T47D (cell line): ENCODE results near the gene ANAPC1.
"Not testable (repeated sequence)": the region's sequence is repeated elsewhere in the genome, so short reads cannot be mapped to it uniquely, and the experiment has no call there.

Experiments used
- DNase-seq, 2 experiments: peaks; one replicate each; pipeline versions ENCODE4 v3.0.0 to v3.0.0-alpha.2; 2011 to 2012; ENCODE audit warnings: low read depth in 1 of 2, low spot score in 1 of 2
- in situ Hi-C: cut with HindIII; loops from 2 replicates; pipeline ENCODE4 v1.10.0; 2016; ENCODE audit warnings: low sequenced_read_pairs, low pct_unique_long_range_greater_than_20kb

Gene ANAPC1

DNA sequence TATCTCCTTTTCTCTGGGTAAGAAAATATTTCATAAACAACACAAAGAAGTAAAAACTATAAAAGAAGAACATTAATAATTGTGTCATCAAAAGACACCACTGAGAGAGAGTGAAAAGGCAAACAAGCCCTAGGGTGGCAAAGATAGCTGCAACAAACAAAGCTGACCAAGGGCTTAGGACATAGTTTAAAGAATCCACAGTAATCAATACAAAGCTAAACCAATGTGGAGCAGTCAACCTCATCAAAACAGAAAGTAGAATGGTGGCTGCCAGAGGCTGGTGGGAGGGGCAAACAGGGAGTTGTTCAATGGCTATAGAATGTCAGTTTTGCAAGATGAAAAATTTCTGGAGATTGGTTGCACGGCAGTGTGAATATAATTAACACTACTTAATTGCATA lies 93.4 kb downstream of the ANAPC1 start:
- in situ Hi-C loops, DNase-seq: not testable (repeated sequence)

DNA sequence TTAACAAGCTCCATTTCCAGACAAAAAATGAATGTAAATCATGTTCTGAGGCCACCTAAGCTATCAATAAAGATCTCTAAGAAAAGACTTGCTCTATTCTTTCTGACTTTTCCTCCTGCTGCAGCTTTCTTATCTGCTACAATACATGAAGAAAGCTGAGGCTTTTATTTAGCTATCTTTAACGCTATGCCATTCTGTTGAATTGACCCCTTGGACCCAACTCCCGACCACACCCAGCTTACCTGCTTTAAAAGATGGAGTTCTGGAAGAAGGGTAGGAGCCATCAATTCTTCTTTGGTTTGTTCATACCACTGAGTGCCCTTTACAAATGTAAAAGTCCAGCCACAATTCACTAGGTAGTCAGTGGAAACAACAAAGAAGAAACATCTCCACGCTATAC lies 99.9 kb downstream of the ANAPC1 start:
- DNase-seq, in situ Hi-C loops: not testable (repeated sequence)

DNA sequence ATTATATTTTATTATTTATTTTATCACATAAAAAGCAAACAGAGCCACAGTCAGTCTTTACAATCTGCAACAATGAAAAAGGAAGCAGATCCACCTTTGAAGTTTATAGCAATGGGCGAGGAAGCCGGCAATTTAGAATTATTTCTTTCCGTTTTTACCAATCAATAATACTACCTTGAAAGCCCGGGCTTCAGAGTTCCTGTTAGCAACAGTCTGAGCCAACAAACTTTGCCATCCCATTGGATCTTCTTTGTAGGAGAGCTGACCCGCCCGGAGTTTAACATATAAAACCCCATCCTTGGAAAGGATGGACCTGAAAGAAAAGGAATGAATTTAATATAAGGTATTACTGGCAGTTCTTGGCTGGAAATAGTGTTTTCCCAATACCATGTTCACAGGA lies 101.8 kb downstream of the ANAPC1 start:
- in situ Hi-C loops, DNase-seq: not testable (repeated sequence)

DNA sequence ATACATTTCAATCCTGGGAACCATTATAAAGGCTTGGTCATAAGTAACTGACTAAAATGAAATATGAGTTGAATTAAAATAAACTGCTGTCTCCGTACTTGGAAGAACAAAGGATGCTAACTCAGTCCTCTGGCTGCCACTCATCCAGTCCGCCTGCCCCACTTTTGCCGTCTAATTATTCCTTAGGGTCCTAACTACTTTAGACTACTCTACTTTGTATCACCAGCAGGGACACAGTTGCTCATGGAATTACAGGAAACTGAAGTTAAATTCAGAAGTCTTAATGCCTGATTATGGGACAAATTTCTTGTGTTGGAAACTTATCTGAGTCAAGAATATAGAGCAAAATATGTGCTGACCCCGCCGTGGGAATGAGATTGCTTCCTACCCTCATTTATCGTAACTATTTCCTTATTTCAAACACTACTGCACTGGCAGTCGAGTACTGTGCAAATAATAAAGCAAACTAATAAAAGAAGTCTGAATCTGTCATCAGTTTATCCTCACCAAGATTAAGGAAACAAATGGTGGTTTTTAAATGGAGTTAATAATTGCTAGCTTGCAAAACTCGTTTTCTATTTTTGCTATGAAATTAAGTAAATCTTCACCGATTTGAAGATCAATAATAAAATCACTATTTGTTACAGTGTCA lies 102.4 kb downstream of the ANAPC1 start:
- in situ Hi-C loops, DNase-seq: not testable (repeated sequence)

DNA sequence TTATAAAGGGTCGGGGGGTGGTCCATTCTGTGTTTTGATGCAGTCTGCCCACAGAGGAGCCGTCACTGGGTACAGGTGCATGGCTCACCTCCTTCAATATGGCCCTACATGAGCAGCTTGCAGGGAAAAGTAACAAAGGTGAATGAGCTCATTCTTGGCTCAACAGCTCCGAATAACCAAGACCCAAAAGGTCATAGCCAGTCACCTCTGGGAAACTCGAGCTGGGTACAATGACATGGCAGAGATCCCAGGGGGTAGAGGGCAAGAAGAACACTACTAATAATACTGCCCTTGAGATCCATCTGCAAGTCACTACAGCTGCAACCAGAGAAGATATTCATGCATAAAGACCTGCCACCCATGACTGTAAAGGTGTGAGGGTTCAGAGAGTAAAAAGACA lies 106.8 kb downstream of the ANAPC1 start:
- DNase-seq, in situ Hi-C loops: not testable (repeated sequence)

DNA sequence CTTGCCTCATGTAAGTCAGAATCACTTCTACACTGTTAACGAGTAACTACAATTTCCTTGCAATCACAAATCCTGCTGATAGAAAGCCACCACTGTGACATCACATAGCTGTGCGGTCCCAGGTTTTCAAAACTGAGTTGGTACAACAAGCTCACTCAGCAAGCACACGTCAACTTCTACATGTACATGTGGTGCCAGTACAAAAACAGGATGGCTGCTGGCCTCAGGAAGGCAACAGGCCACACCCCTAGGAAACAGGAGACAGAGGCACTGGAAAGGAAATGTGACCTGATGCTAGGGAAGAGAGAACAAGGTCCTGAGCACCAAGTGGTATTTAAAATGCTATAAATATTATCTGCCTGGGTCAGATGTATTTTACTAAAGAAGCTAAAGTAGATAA lies 107.7 kb downstream of the ANAPC1 start:
- in situ Hi-C loops, DNase-seq: not testable (repeated sequence)

DNA sequence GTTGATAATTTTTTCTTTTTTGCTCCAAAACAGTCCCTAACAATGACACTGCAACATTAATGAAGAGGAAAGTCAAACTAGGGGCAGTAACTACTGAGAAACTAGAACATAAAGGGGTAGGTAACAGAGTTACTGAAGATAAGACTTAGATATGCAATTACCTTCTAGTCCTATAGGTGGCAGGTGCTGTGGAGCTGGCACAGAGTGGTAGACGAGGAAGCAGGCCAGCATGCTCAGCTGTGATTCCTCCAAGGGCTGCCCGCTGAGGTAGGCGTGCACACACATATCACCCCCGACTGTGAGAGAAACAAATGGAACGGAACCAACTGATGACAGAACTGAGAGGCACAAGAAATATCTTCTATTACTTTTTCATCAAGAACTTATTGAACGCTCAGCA lies 111.8 kb downstream of the ANAPC1 start:
- DNase-seq: not testable (repeated sequence)

DNA sequence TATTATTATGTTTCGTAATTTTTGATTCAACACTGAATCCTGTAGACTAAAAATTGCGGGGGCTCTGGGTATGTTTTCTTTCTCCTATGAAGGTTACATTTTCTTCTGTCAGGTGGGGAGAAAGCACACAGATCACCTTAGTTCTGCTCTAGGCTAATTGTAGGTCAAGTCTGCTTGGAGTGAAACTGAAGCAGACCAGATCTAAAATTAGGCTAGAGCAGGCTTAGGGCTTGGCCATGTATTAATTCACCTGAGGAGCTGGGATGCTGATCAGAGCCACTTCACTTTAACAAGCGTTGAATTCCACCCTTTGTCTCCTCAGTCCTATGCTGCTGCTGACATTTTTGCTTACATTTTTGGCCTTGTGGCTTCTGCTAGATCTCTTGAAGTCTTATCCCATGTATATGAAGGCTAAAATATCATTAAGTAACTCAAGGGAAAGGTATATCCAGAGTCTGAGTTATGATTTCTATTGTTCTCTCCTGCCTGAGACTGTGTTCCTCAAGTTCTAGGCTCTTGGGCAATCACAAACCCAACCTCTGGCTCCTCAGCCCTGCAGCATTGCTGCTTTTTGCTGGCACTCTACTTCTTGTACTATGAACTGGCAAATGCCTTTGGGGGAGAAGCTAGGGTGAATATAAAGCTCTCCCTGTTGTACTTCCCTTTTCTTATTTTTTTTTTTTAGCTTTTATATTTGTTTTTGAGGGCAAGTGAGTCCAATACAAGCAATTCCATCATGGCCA lies 112.9 kb downstream of the ANAPC1 start:
- in situ Hi-C loops, DNase-seq: not testable (repeated sequence)

More for the DNA sequence above, 111.8 kb downstream of the ANAPC1 start:
- in situ Hi-C loops: not testable (repeated sequence)

DNA sequence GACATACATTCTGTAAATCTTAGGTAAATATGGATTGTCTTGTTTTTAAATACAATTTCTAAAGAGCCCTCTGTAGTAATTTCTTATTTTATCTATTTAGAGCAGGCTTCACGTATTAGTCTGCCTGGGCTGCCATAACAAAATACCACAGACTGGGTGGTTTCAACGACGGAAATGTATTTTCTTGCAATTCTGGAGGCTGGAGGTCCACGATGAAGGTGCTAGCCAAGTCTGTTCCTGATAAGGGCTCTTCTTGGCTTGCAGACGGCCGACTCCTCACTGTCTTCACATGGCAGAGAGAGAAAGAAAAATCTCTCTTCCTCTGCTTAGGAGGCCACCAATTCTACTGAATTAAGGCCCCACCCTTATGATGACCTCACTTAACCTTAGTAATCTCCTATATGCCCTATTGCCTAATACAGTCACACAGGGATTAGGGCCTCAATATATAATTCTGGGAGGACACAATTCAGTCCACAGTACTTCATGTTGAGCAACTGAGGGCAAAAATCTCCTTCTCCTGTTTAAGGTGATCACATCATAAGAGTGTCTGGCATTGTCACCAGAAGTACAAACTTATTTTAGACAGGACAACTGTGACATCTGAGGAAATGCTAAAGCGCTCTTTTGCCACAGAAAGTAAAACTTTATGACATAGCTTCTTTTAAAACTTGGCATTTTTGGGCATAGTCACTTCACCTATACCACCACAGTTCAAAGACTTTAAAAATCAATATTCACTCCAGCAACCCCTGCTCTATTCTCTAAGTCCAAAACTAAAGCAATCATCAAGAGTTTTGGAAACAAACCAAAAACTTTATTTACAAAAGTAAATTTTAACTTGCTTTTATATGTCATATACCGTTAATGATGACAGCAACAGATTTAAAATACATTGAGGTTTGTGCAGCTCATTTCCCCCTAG lies 115.5 kb downstream of the ANAPC1 start:
- in situ Hi-C loops, DNase-seq: not testable (repeated sequence)

DNA sequence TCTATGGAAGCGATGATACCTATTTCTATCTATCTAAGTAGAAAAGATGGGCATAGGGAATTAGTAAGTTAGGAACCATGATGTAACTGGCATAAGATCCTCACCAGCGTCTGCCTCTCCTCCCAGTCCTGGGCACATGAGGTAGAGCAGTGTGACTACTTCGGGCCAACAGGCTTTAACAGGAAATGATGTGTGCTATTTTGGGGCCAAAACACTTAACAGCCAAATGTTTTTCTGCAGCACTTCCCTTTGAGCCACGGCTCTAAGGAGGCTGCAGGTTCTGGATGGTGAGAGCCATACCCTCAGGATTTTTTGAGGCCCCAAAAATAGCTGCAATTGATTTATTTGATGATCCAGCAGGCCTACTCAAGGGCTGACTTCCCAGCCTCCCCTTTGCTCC lies 116.9 kb downstream of the ANAPC1 start:
- in situ Hi-C loops, DNase-seq: not testable (repeated sequence)

DNA sequence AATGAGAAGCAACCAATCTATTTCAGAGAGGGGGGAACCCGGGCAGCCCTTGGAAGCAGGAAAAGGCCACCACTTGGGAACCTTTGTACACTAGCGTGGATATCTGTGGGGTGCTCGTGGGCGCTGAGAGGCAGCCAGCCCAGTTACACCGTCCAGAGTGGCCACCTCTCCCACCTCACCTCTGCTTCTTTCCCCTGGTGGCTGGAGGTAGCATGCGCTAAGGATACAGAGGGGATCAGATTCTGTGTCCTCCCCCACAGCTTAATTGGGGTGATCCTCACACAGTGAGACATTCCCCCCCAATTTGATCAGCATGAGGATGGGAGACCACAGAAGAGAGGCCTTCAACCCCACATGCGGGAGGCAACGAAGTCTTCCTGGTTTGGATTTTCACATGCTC lies 117.7 kb downstream of the ANAPC1 start:
- DNase-seq, in situ Hi-C loops: not testable (repeated sequence)

DNA sequence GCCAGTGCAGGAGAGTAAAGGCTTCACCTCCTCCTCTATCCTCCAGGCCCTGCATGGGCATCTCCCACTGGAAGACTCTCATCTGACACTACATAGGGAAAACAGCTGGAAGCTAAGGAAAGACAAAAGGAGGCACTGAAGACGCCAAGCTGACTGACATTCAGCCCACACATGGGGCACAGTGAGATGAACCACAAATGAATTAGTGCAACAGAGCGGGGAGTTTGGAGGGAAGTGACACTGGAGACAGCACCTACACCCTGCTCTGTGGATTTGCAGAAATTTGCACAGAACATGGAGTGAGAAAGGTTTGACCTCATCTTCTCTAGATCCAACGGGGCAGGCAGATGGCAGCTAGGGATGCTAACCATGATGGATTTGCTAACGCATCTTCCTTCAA lies 119.8 kb downstream of the ANAPC1 start:
- DNase-seq, in situ Hi-C loops: not testable (repeated sequence)

DNA sequence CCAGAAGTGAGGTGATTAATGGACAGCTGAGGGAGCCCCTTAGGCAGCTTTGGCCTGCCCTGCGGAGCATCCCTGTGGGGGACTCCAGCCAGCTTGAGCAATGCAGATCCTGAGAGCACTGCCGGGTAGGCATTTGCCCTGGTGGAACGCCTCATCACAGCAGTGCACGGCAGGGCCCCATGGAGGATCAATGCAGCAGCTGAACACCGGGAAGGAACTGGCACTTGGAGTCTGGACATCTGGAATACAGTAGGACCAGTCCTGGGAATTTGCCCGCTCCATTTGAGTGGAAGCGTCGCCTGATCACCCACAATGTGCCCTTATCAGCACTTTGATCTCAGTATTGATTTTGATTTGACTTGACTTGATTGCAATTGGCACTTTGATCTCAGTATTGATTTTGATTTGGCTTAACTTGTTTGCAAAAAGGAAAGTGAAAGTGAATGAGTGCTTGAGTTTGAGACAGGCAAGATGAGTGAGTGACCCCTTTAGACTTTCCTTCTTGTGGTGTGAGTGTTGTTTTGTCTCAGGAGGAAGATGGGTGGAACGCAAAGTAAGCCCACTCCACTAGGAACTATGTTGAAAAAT lies 123.2 kb downstream of the ANAPC1 start:
- in situ Hi-C loops: not testable (repeated sequence)

DNA sequence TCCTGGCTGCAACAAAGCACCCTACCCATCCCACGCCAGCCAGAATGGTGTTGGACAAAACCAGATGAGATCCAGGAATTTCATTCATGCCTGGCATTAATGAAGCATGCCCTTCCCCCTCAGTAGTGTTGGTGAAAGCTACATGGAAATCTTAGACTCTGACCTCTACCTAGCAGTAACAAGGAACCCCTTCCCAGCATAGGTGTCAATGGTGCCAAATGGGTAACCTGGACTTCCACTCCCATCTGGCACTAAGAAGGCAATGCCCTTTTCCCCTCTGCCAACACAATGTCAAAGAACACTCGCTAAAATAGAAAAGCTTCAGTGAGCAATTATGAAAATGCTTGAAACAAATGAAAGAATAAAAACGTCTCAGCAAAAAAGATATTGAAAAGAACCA lies 131.5 kb downstream of the ANAPC1 start:
- DNase-seq, in situ Hi-C loops: not testable (repeated sequence)

More for the DNA sequence above, 123.2 kb downstream of the ANAPC1 start:
- DNase-seq: not testable (repeated sequence)

DNA sequence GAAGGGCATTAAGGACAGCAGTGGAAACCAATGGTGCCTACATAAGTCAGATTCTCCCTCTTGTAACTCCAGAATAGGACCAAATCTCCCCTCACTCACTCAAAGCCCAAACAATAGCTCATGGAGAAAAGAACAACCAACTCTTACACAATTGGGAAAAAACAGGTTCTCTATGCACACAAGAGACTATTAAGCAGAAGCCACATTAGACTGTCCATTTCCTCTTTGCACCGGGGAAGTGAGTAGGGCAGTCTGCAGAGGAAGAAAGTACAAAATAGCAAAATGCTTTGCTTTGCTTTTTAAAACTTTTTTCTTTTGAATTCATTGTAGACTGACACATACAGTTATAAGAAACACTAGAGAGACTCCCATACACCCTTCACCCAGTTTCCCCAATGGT lies 133.4 kb downstream of the ANAPC1 start:
- in situ Hi-C loops, DNase-seq: not testable (repeated sequence)

DNA sequence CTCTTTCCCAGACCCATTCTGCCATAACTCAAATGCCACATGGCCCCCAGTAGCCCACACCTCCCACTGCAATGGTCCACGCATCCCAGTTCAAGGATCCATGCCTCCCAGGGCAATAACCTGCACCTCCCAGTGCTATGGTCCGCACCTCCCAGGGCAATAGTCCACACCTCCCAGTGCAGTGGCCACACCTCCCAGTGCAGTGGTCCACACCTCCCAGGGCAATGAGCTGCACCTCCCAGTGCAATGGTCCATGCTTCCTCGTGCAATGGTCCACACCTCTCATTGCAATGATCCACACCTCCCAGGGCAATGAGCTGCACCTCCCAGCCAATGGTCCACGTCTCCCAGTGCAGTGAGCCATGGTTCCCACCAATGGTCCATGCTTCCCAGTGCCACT lies 135.6 kb downstream of the ANAPC1 start:
- in situ Hi-C loops: not testable (repeated sequence)

DNA sequence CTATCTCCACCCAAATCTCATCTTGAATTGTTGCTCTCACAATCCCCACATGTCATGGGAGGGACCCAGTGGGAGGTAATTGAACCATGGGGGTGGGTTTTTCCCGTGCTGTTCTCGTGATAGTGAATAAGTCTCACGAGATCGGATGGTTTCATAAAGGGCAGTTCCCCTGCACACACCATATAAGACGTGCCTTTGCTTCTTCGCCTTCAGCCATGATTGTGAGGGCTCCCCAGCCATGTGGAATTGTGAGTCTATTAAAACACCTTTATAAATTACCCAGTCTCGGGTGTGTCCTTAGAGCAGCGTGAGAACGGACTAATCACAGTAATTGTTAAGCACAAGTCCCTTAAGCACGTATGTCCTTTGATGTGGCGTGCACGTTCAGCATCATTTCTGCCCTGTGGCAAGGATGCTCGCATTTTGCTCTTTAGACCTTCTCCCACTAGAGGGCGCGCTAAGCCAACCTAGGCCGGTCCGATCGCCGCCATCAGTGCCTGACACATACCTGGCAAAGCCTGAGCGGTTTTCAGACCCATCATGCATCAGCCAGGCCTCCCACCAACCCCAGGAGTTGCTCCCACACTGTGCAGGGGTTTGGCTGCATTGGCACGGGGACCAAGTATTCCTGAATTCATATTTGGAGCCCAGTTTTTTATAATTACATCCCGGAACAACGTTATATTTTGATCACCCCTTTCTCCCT lies 136.4 kb downstream of the ANAPC1 start:
- in situ Hi-C loops, DNase-seq: not testable (repeated sequence)

More for the DNA sequence above, 135.6 kb downstream of the ANAPC1 start:
- DNase-seq: not testable (repeated sequence)
